K562 (cell line): Measurements from ENCODE around the gene ZNF689. TPM values are rescaled to one million over a fixed set of nuclear protein-coding genes. Genes with fewer than 3 reads are reported as not detected.
A peak's percentile ranks its signal among the peaks of the same experiment; 100 is the strongest.

Experiments
- CREB3 ChIP-seq: fragments of 450-650 bp; conservative IDR thresholded peaks from 2 replicates; pipeline ENCODE4 v1.6.1; 2016; ENCODE audit warnings: missing genetic modification characterization, low read depth, mild to moderate bottlenecking, missing compliant biosample characterization, moderate library complexity
- DDX20 ChIP-seq: fragments of 450-650 bp; IDR thresholded peaks from 2 replicates; pipeline ENCODE4 v1.6.1; 2016; ENCODE audit warnings: missing genetic modification characterization, low read depth, mild to moderate bottlenecking, missing compliant biosample characterization, moderate library complexity
- RAD21 ChIP-seq, 2 experiments: fragments of 250-450 bp in 1 of 2; fragments of 450-650 bp in 1 of 2; sonication (Bioruptor Pico) in 1 of 2; formaldehyde crosslinking in 1 of 2; IDR thresholded peaks in 1 of 2; conservative IDR thresholded peaks in 1 of 2; 2 replicates each; pipeline versions ENCODE4 v1.4.0 to v1.8.0; 2020 to 2022; ENCODE audit warnings: mild to moderate bottlenecking in 2 of 2, moderate library complexity in 1 of 2
- RNF219 ChIP-seq: fragments of 250-450 bp; sonication (Bioruptor Pico); IDR thresholded peaks from 2 replicates; pipeline ENCODE4 v1.5.0; 2022; ENCODE audit warnings: mild to moderate bottlenecking
- SRSF1 ChIP-seq: fragments of 200-400 bp; formaldehyde crosslinking; IDR thresholded peaks from 2 replicates; pipeline ENCODE4 v1.6.1; 2017; ENCODE audit warnings: mild to moderate bottlenecking, low read depth, low read length, moderate library complexity
- ZNF766 ChIP-seq: fragments of 200-800 bp; sonication (Bioruptor generic); conservative IDR thresholded peaks from 2 replicates; pipeline ENCODE4 v1.6.1; 2016; ENCODE audit warnings: missing genetic modification characterization, missing compliant biosample characterization
- polyA plus RNA-seq, 8 experiments: library from polyadenylated mRNA; depleted of rRNA in 4 of 8; stranded (reverse) in 5 of 8; unstranded in 3 of 8; fragments of >200 nt; fragmentation: Nextera tagmentation in 2 of 8; fragmentation: Illumina TruSeq in 1 of 8; extraction: Ambion mirVana in 2 of 8; extraction: Trizol in 1 of 8; gene quantifications; 2 replicates each; pipeline versions ENCODE4 v1.2.1 to v1.2.3, GENCODE V29; 2011 to 2014; ENCODE audit warnings: inconsistent platforms in 1 of 8, missing spikeins in 1 of 8
- total RNA-seq, 7 experiments: library from RNA; depleted of rRNA in 6 of 7; stranded (reverse); fragments of >200 nt in 6 of 7; fragmentation: Illumina TruSeq in 2 of 7; extraction: Trizol in 2 of 7; gene quantifications; 2 replicates each; pipeline versions ENCODE4 v1.2.1 to v1.2.3, GENCODE V29; 2011 to 2021; ENCODE audit warnings: low replicate concordance in 1 of 7
- TF ChIP-seq, protein P1 (sequence below): sonication (generic); formaldehyde crosslinking; IDR thresholded peaks from 2 replicates; pipeline ENCODE4 v1.5.0; 2020; ENCODE audit warnings: missing genetic modification reagents
- TF ChIP-seq, protein P2 (sequence below): fragments of 250-450 bp; sonication (Bioruptor Pico); IDR thresholded peaks from 2 replicates; pipeline ENCODE4 v1.8.0; 2021; ENCODE audit warnings: moderate library complexity, mild to moderate bottlenecking, inconsistent platforms
- TF ChIP-seq, protein P3 (sequence below), 2 experiments: fragments of 450-650 bp; formaldehyde crosslinking in 1 of 2; IDR thresholded peaks; 2 replicates each; pipeline versions ENCODE4 v1.4.0 to v1.6.1; 2014 to 2020; ENCODE audit warnings: mild to moderate bottlenecking in 2 of 2, borderline replicate concordance in 1 of 2, low read depth in 1 of 2
- TF ChIP-seq, protein P4 (sequence below), 3 experiments: fragments of 200-800 bp in 1 of 3; sonication (Bioruptor generic) in 1 of 3; sonication (generic) in 1 of 3; formaldehyde crosslinking in 1 of 3; IDR thresholded peaks; 2 replicates each; pipeline versions ENCODE4 v1.6.1 to v1.8.0; 2016 to 2022; ENCODE audit warnings: mild to moderate bottlenecking in 2 of 3, missing compliant biosample characterization in 2 of 3, missing genetic modification characterization in 2 of 3, missing genetic modification reagents in 1 of 3

The ZNF689 gene
- total and polyA plus RNA-seq, 9 of the 15 experiments (the other 6 are each of a cell fraction or from before 2014, with no cell fraction given): 5.4 to 15.4 (median 10.8) TPM

GRCh38 chr16:30657866-30658730 is 47.9 kb upstream of the ZNF689 start, which contains the start of gene FBRS (continued):
- TF ChIP-seq, protein P1, sequence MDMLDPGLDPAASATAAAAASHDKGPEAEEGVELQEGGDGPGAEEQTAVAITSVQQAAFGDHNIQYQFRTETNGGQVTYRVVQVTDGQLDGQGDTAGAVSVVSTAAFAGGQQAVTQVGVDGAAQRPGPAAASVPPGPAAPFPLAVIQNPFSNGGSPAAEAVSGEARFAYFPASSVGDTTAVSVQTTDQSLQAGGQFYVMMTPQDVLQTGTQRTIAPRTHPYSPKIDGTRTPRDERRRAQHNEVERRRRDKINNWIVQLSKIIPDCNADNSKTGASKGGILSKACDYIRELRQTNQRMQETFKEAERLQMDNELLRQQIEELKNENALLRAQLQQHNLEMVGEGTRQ (CRISPR knock-in tag): no peak
- TF ChIP-seq SRSF1 (no peak), RAD21 (CRISPR knock-in tag; conservative IDR thresholded peaks at IDR 0.05 in 1 of 2, IDR thresholded peaks at IDR 0.05 in 1 of 2) (peak; percentile 78 to 82), CREB3 (no peak), ZNF766 (CRISPR knock-in tag) (no peak), RNF219 (CRISPR knock-in tag) (peak; percentile 18; the same call in 1 of the 2 replicates), DDX20 (no peak)
- TF ChIP-seq, protein P2, sequence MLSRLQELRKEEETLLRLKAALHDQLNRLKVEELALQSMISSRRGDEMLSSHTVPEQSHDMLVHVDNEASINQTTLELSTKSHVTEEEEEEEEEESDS (CRISPR knock-in tag): no peak
- TF ChIP-seq, protein P3, sequence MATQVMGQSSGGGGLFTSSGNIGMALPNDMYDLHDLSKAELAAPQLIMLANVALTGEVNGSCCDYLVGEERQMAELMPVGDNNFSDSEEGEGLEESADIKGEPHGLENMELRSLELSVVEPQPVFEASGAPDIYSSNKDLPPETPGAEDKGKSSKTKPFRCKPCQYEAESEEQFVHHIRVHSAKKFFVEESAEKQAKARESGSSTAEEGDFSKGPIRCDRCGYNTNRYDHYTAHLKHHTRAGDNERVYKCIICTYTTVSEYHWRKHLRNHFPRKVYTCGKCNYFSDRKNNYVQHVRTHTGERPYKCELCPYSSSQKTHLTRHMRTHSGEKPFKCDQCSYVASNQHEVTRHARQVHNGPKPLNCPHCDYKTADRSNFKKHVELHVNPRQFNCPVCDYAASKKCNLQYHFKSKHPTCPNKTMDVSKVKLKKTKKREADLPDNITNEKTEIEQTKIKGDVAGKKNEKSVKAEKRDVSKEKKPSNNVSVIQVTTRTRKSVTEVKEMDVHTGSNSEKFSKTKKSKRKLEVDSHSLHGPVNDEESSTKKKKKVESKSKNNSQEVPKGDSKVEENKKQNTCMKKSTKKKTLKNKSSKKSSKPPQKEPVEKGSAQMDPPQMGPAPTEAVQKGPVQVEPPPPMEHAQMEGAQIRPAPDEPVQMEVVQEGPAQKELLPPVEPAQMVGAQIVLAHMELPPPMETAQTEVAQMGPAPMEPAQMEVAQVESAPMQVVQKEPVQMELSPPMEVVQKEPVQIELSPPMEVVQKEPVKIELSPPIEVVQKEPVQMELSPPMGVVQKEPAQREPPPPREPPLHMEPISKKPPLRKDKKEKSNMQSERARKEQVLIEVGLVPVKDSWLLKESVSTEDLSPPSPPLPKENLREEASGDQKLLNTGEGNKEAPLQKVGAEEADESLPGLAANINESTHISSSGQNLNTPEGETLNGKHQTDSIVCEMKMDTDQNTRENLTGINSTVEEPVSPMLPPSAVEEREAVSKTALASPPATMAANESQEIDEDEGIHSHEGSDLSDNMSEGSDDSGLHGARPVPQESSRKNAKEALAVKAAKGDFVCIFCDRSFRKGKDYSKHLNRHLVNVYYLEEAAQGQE (IDR thresholded peaks at IDR 0.05; ENCODE audit: borderline replicate concordance): peak; percentile 75; the same call in 1 of the 2 replicates
- TF ChIP-seq, protein P3 (CRISPR knock-in tag; IDR thresholded peaks at IDR 0.05; ENCODE audit: low read depth): peak; percentile 72; the same call in 1 of the 2 replicates
- TF ChIP-seq, protein P4, sequence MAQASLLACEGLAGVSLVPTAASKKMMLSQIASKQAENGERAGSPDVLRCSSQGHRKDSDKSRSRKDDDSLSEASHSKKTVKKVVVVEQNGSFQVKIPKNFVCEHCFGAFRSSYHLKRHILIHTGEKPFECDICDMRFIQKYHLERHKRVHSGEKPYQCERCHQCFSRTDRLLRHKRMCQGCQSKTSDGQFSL (CRISPR knock-in tag; IDR thresholded peaks at IDR 0.05): peak; percentile 78
- TF ChIP-seq, protein P4 (tag; IDR thresholded peaks at IDR 0.05): no peak
